ENCODE data around the gene BLTP1.

Gene BLTP1

DNA sequence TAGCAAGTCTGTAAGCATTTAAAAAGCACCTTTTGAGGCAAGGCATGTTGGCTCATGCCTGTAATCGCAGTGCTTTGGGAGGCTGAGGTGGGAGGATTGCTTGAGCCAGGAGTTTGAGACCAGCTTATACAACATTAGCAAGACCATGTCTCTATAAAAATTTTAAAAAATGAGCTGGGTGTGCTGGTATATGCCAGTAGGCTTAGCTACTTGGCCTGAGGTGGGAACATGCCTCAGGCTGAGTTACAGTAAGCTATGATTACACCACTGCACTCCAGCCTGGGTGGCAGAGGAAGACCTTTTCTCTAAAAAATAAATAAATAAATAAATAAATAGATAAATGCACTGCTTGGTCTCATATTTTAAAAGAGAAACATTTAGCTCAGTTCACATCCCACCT, 26.8 kb downstream of the BLTP1 start:
- no peak for DNase-seq

DNA sequence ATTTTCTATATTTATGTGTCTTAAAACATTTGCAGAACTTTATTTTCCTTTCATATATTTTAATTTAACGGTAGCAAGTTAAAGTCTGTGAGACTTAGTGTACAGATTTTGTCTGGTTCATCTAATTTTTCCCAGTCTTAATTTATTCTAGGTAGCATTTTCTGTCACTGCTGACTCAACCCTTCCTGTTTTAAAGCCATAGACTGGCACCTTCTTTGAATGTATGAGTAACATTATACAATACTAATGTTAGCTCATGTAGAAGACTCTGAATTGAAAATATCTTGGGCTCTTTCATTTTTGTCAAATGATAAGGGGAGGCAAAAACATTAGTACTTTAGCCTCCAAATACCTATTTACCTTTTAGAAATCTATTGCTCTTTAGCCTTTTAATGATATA, 43.6 kb downstream of the BLTP1 start:
- no peak for DNase-seq
